Stimulated activated CD4-positive, alpha-beta T cell treated with anti-CD3 and anti-CD28 coated beads, Interleukin-12 subunit alpha, Interleukin-12 subunit beta, amount 100 ng/mL, for 24 hours (primary cell): ENCODE results near the gene NFKBIE.

ENCODE experiments used
- DNase-seq, 2 experiments: peaks; one replicate each; pipeline ENCODE4 v3.0.0-alpha.2; 2020; ENCODE audit warnings: low read depth in 2 of 2

The NFKBIE gene

GRCh38 chr6:44297063-44298038, 32.0 kb upstream of the NFKBIE start:
- DNase-seq: peak in 1 of 2 experiments; percentile 50

- no peak for DNase-seq
Measured at GRCh38 chr6:44294832-44295791, 29.8 kb upstream of the NFKBIE start.

- no peak for DNase-seq
Measured at GRCh38 chr6:44292661-44293365, 27.5 kb upstream of the NFKBIE start.

GRCh38 chr6:44291841-44292240, 26.5 kb upstream of the NFKBIE start:
- DNase-seq: no peak

GRCh38 chr6:44289726-44290260, 24.4 kb upstream of the NFKBIE start:
- DNase-seq: no peak

GRCh38 chr6:44286747-44287146, 21.4 kb upstream of the NFKBIE start:
- no peak for DNase-seq

GRCh38 chr6:44286285-44286565, 20.9 kb upstream of the NFKBIE start:
- no peak for DNase-seq

GRCh38 chr6:44285552-44286284, 20.4 kb upstream of the NFKBIE start:
- no peak for DNase-seq

- DNase-seq: no peak
Measured at GRCh38 chr6:44284867-44285266, 19.5 kb upstream of the NFKBIE start.

- DNase-seq: no peak
Measured at GRCh38 chr6:44284121-44284520, 18.8 kb upstream of the NFKBIE start.

- no peak for DNase-seq
Measured at GRCh38 chr6:44278774-44279697, 13.7 kb upstream of the NFKBIE start.

- no peak for DNase-seq
Measured at GRCh38 chr6:44278315-44278714, 13.0 kb upstream of the NFKBIE start.

GRCh38 chr6:44277763-44278162, 12.4 kb upstream of the NFKBIE start:
- DNase-seq: no peak

GRCh38 chr6:44276667-44277640, 11.6 kb upstream of the NFKBIE start:
- no peak for DNase-seq

- DNase-seq: no peak
Measured at GRCh38 chr6:44275749-44276648, 10.6 kb upstream of the NFKBIE start.

- no peak for DNase-seq
Measured at GRCh38 chr6:44275271-44275748, 10.0 kb upstream of the NFKBIE start.

- no peak for DNase-seq
Measured at GRCh38 chr6:44273617-44274016, 8.3 kb upstream of the NFKBIE start.
